Ishikawa (cell line): ENCODE results near the gene CMTR1.

Source experiments
- CEBPB ChIP-seq: IDR thresholded peaks from 2 replicates; pipeline ENCODE4 v1.6.1; 2012
- CREB1 ChIP-seq: IDR thresholded peaks from 2 replicates; pipeline ENCODE4 v1.6.1; 2012; ENCODE audit warnings: low read depth
- RAD21 ChIP-seq: IDR thresholded peaks from 2 replicates; pipeline ENCODE4 v1.6.1; 2012; ENCODE audit warnings: low read depth
- TAF1 ChIP-seq: IDR thresholded peaks from 2 replicates; pipeline ENCODE4 v1.6.1; 2012; ENCODE audit warnings: low read depth, mild to moderate bottlenecking
- USF1 ChIP-seq: IDR thresholded peaks from 2 replicates; pipeline ENCODE4 v1.6.1; 2012
- YY1 ChIP-seq: IDR thresholded peaks from 2 replicates; pipeline ENCODE4 v1.6.1; 2012; ENCODE audit warnings: low read depth

GRCh38 chr6:37407948-37408347 is 25.1 kb upstream of the CMTR1 start:
- TF ChIP-seq CEBPB (no peak), TAF1 (no peak), YY1 (no peak), USF1 (no peak), RAD21 (no peak), CREB1 (no peak)
